H9 (cell line): ENCODE results near the gene DENND1A. TPM values are rescaled to one million over a fixed set of nuclear protein-coding genes. Genes with fewer than 3 reads are reported as not detected.
A peak's percentile ranks its signal among the peaks of the same experiment; 100 is the strongest.

Source experiments
- DNase-seq: peaks from one replicate; pipeline ENCODE4 v3.0.0-alpha.2; 2017
- H2AFZ ChIP-seq: one replicate; pipeline ENCODE4 v1.6.1; 2013; ENCODE audit warnings: mild to moderate bottlenecking, low read length, control low read depth, moderate library complexity
- H2AK5ac ChIP-seq: 2 replicates; pipeline ENCODE4 v1.6.1; 2013; ENCODE audit warnings: low read length, control low read depth, mixed read lengths; ENCODE audit not compliant: insufficient read length
- H2BK120ac ChIP-seq: one replicate; pipeline ENCODE4 v1.6.1; 2013; ENCODE audit warnings: low read depth, mild to moderate bottlenecking, low read length, control low read depth, inconsistent platforms; ENCODE audit not compliant: poor library complexity, severe bottlenecking
- H2BK12ac ChIP-seq: 2 replicates; pipeline ENCODE4 v1.6.1; 2013; ENCODE audit warnings: low read length, control low read depth, mixed read lengths, low read depth; ENCODE audit not compliant: insufficient read length
- H2BK15ac ChIP-seq: 2 replicates; pipeline ENCODE4 v1.6.1; 2013; ENCODE audit warnings: low read depth, low read length, control low read depth
- H2BK20ac ChIP-seq: one replicate; pipeline ENCODE4 v1.6.1; 2013; ENCODE audit warnings: low read depth, mild to moderate bottlenecking, low read length, control low read depth, inconsistent platforms; ENCODE audit not compliant: poor library complexity, severe bottlenecking
- H2BK5ac ChIP-seq: 2 replicates; pipeline ENCODE4 v1.6.1; 2013; ENCODE audit warnings: low read length, control low read depth, mixed read lengths; ENCODE audit not compliant: insufficient read length
- H3K14ac ChIP-seq: 2 replicates; pipeline ENCODE4 v1.6.1; 2013; ENCODE audit warnings: low read length, control low read depth; ENCODE audit not compliant: insufficient read depth
- H3K18ac ChIP-seq: 2 replicates; pipeline ENCODE4 v1.6.1; 2013; ENCODE audit warnings: low read depth, mild to moderate bottlenecking, mixed read lengths, low read length, control low read depth; ENCODE audit not compliant: insufficient read length
- H3K23ac ChIP-seq: 2 replicates; pipeline ENCODE4 v1.6.1; 2013; ENCODE audit warnings: low read length, control low read depth, mixed read lengths, low read depth; ENCODE audit not compliant: insufficient read length
- H3K23me2 ChIP-seq: 2 replicates; pipeline ENCODE4 v1.6.1; 2013; ENCODE audit warnings: low read depth, mild to moderate bottlenecking, mixed read lengths, low read length, control low read depth; ENCODE audit not compliant: insufficient read length, poor library complexity, severe bottlenecking
- H3K27ac ChIP-seq: 2 replicates; pipeline ENCODE4 v1.5.1; 2013; ENCODE audit warnings: low read length, control low read depth, mixed read lengths, low read depth; ENCODE audit not compliant: insufficient read length
- H3K27me3 ChIP-seq: 2 replicates; pipeline ENCODE4 v1.6.1; 2013; ENCODE audit warnings: low read length, control low read depth, inconsistent platforms; ENCODE audit not compliant: insufficient read depth
- H3K4ac ChIP-seq: 2 replicates; pipeline ENCODE4 v1.6.1; 2013; ENCODE audit warnings: low read depth, mild to moderate bottlenecking, control low read depth, inconsistent platforms, low read length, moderate library complexity
- H3K4me1 ChIP-seq: 2 replicates; pipeline ENCODE4 v1.6.1; 2013; ENCODE audit warnings: low read length, control low read depth, inconsistent platforms; ENCODE audit not compliant: insufficient read depth
- H3K4me2 ChIP-seq: 2 replicates; pipeline ENCODE4 v1.6.1; 2013; ENCODE audit warnings: low read length, control low read depth, mixed read lengths; ENCODE audit not compliant: insufficient read length, insufficient read depth
- H3K56ac ChIP-seq: 2 replicates; pipeline ENCODE4 v1.6.1; 2013; ENCODE audit warnings: low read depth, mild to moderate bottlenecking, mixed read lengths, low read length, control low read depth; ENCODE audit not compliant: insufficient read length
- H3K79me1 ChIP-seq: 2 replicates; pipeline ENCODE4 v1.6.1; 2013; ENCODE audit warnings: low read depth, mild to moderate bottlenecking, moderate library complexity, low read length, control low read depth, inconsistent platforms; ENCODE audit not compliant: insufficient read depth, poor library complexity, severe bottlenecking
- H3K79me2 ChIP-seq: 2 replicates; pipeline ENCODE4 v1.6.1; 2013; ENCODE audit warnings: low read length, control low read depth, inconsistent platforms; ENCODE audit not compliant: insufficient read depth
- H3K9ac ChIP-seq: 2 replicates; pipeline ENCODE4 v1.6.1; 2013; ENCODE audit warnings: low read length, control low read depth, mixed read lengths; ENCODE audit not compliant: insufficient read length; ENCODE audit errors: extremely low read depth
- H3K9me3 ChIP-seq: one replicate; pipeline ENCODE4 v1.6.1; 2013; ENCODE audit warnings: low read depth, low read length, inconsistent platforms; ENCODE audit not compliant: control insufficient read depth
- H3T11ph ChIP-seq: one replicate; pipeline ENCODE4 v1.6.1; 2013; ENCODE audit warnings: mild to moderate bottlenecking, low read length, control low read depth, inconsistent platforms
- H4K20me1 ChIP-seq: one replicate; pipeline ENCODE4 v1.6.1; 2013; ENCODE audit not compliant: control insufficient read depth, insufficient read length, insufficient read depth
- H4K5ac ChIP-seq: 2 replicates; pipeline ENCODE4 v1.6.1; 2013; ENCODE audit warnings: low read depth, mild to moderate bottlenecking, mixed read lengths, low read length, control low read depth; ENCODE audit not compliant: insufficient read length
- H4K8ac ChIP-seq: replicated peaks from 2 replicates; pipeline ENCODE4 v1.6.1; 2013; ENCODE audit warnings: low read length, control low read depth, mixed read lengths, low read depth; ENCODE audit not compliant: insufficient read length
- H4K91ac ChIP-seq: 2 replicates; pipeline ENCODE4 v1.6.1; 2013; ENCODE audit warnings: low read depth, mild to moderate bottlenecking, moderate library complexity, mixed read lengths, low read length, control low read depth; ENCODE audit not compliant: insufficient read length
- H3K27ac Mint-ChIP-seq, 3 experiments: 2 replicates in 2 of 3; 3 replicates in 1 of 3; pipeline ENCODE4 v1.8.0; 2020 to 2021; ENCODE audit warnings: mixed read lengths in 3 of 3, mild to moderate bottlenecking in 1 of 3, moderate library complexity in 1 of 3
- H3K27me3 Mint-ChIP-seq: 2 replicates; pipeline ENCODE4 v1.8.0; 2021; ENCODE audit warnings: low read depth, mild to moderate bottlenecking, moderate library complexity, mixed read lengths
- H3K36me3 Mint-ChIP-seq, 3 experiments: 2 replicates in 2 of 3; 3 replicates in 1 of 3; pipeline ENCODE4 v1.8.0; 2020 to 2021; ENCODE audit warnings: low read depth in 3 of 3, mixed read lengths in 3 of 3; ENCODE audit not compliant: insufficient read depth in 1 of 3
- H3K4me1 Mint-ChIP-seq, 2 experiments: 2 replicates each; pipeline ENCODE4 v1.8.0; 2020; ENCODE audit warnings: mixed read lengths in 2 of 2
- H3K4me3 Mint-ChIP-seq, 2 experiments: 2 replicates in 1 of 2; 3 replicates in 1 of 2; pipeline ENCODE4 v1.8.0; 2020 to 2021; ENCODE audit warnings: mild to moderate bottlenecking in 2 of 2, mixed read lengths in 2 of 2, moderate library complexity in 1 of 2
- H3K9me3 Mint-ChIP-seq, 2 experiments: 2 replicates in 1 of 2; 3 replicates in 1 of 2; pipeline ENCODE4 v1.8.0; 2020; ENCODE audit warnings: mild to moderate bottlenecking in 2 of 2, mixed read lengths in 2 of 2, moderate library complexity in 1 of 2
- CTCF ChIP-seq: fragments of 200-600 bp; sonication (generic); conservative IDR thresholded peaks from 3 replicates; pipeline ENCODE4 v1.8.0; 2021; ENCODE audit warnings: antibody characterized with exemption, mild to moderate bottlenecking
- WGBS: extraction: QIAGEN DNeasy Blood & Tissue Kit; methylation state at CpG from one replicate; pipeline ENCODE4 v1.1.7; 2013; ENCODE audit warnings: missing lambda C conversion rate, low lambda C conversion rate, mixed read lengths; ENCODE audit not compliant: insufficient read length; ENCODE audit errors: extremely low coverage; 5-methylcytosine and 5-hydroxymethylcytosine counted together
- total RNA-seq: library from RNA; stranded (reverse); gene quantifications from 2 replicates; pipeline ENCODE4 v1.2.1, GENCODE V29; 2021

The DENND1A gene
- total RNA-seq, 1 experiment from 2014 or later, result 20.4 TPM

DNA sequence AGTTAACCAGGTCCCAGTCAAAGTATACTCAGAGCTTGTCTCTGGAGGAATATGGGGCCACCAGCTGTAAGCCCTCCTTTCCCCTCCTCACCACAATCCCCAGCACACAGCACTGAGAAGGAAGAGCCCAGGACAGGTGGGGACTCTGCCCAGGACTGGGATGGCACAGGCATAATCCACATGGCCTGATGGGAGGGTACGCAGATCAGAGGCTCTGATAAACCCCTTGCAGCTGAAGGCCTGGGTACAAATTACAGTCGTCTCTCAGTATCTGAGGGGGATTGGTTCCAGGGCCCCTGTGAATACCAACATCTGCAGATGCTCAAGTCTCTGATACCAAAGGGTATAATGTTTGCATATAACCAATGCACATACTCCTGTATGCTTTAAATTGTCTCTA is 328.1 kb downstream of the DENND1A start:
- H3K4me1 Mint-ChIP-seq, result peaks cover 6 to 8% of the 10 kb centered on the region in 2 experiments
- no peak overlapping the region for H2BK120ac ChIP-seq
- no peak overlapping the region for H3K56ac ChIP-seq
- H3K18ac ChIP-seq, result no peak overlapping the region
- H2BK12ac ChIP-seq, result no peak overlapping the region
- no peak overlapping the region for H3K14ac ChIP-seq
- no CpG with 5 or more reads among the region's 2 CpGs for WGBS
- no peak overlapping the region for H3T11ph ChIP-seq
- no peak overlapping the region for H4K5ac ChIP-seq
- no peak overlapping the region for H3K27ac ChIP-seq
- no peak overlapping the region for H4K8ac ChIP-seq
- H3K4me1 ChIP-seq, result no peaks in the 10 kb centered on the region
- peaks cover 0 to 1% (median 0%) of the 10 kb centered on the region in 3 experiments; a peak in 1 of 7 replicates for H3K36me3 Mint-ChIP-seq
- H3K4me3 Mint-ChIP-seq, result no peak overlapping the region
- no peak overlapping the region for H2BK5ac ChIP-seq
- no peak overlapping the region for H2BK15ac ChIP-seq
- no peaks in the 10 kb centered on the region for H3K79me2 ChIP-seq
- no peak overlapping the region for H3K9ac ChIP-seq
- H2AK5ac ChIP-seq, result no peak overlapping the region
- H3K27me3 Mint-ChIP-seq, result no peaks in the 10 kb centered on the region
- TF ChIP-seq CTCF, result no peak
- no peaks in the 10 kb centered on the region for H3K9me3 ChIP-seq
- H3K23ac ChIP-seq, result no peak overlapping the region
- no peak overlapping the region for H2AFZ ChIP-seq
- no peaks in the 10 kb centered on the region for H4K20me1 ChIP-seq
- no peaks in the 10 kb centered on the region for H3K27me3 ChIP-seq
- no peak overlapping the region for H3K4me2 ChIP-seq
- DNase-seq, result no peak
- no peak overlapping the region for H2BK20ac ChIP-seq
- H3K23me2 ChIP-seq, result no peaks in the 10 kb centered on the region
- H3K79me1 ChIP-seq, result no peaks in the 10 kb centered on the region
- H4K91ac ChIP-seq, result no peak overlapping the region
- no peak overlapping the region for H3K4ac ChIP-seq
- no peaks in the 10 kb centered on the region for H3K9me3 Mint-ChIP-seq
- H3K27ac Mint-ChIP-seq, result peak overlapping the region in 1 of 3 experiments; percentile 37; a peak in 2 of 7 replicates
